Measurements from ENCODE around the gene DCHS2.

DNA sequence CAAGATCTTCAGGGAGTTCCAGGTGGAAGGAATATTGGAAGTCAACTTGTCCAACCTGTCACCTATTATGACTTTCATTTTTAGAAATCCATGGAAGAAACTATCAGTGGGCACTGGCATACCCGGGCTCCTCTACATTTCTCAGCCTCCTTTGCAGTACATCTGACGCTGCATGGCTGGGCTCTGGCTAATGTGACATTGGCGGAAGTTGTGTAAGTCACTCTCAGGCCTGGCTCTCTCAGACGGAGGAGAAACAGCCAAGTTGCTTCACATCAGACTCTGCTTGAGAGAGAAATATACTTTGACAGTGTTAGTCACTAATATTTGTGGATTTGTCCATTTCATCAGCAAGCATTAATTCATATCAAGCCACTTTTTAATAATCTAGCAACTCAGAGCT is 4.5 kb downstream of the DCHS2 start:
- TF ChIP-seq GTF2F1 (IDR thresholded peaks at IDR 0.05; ENCODE audit: borderline replicate concordance, low read depth, low read length) (no peak), CHD1 (IDR thresholded peaks at IDR 0.05; ENCODE audit: low read depth, low read length) (no peak), BRCA1 (IDR thresholded peaks at IDR 0.05; ENCODE audit: low read depth, low read length) (no peak), POLR2A (IDR thresholded peaks at IDR 0.05; ENCODE audit: control extremely low read depth in 1 of 2, low read depth in 2 of 2, low read length in 2 of 2) (no peak)
- TF ChIP-seq, protein P1, sequence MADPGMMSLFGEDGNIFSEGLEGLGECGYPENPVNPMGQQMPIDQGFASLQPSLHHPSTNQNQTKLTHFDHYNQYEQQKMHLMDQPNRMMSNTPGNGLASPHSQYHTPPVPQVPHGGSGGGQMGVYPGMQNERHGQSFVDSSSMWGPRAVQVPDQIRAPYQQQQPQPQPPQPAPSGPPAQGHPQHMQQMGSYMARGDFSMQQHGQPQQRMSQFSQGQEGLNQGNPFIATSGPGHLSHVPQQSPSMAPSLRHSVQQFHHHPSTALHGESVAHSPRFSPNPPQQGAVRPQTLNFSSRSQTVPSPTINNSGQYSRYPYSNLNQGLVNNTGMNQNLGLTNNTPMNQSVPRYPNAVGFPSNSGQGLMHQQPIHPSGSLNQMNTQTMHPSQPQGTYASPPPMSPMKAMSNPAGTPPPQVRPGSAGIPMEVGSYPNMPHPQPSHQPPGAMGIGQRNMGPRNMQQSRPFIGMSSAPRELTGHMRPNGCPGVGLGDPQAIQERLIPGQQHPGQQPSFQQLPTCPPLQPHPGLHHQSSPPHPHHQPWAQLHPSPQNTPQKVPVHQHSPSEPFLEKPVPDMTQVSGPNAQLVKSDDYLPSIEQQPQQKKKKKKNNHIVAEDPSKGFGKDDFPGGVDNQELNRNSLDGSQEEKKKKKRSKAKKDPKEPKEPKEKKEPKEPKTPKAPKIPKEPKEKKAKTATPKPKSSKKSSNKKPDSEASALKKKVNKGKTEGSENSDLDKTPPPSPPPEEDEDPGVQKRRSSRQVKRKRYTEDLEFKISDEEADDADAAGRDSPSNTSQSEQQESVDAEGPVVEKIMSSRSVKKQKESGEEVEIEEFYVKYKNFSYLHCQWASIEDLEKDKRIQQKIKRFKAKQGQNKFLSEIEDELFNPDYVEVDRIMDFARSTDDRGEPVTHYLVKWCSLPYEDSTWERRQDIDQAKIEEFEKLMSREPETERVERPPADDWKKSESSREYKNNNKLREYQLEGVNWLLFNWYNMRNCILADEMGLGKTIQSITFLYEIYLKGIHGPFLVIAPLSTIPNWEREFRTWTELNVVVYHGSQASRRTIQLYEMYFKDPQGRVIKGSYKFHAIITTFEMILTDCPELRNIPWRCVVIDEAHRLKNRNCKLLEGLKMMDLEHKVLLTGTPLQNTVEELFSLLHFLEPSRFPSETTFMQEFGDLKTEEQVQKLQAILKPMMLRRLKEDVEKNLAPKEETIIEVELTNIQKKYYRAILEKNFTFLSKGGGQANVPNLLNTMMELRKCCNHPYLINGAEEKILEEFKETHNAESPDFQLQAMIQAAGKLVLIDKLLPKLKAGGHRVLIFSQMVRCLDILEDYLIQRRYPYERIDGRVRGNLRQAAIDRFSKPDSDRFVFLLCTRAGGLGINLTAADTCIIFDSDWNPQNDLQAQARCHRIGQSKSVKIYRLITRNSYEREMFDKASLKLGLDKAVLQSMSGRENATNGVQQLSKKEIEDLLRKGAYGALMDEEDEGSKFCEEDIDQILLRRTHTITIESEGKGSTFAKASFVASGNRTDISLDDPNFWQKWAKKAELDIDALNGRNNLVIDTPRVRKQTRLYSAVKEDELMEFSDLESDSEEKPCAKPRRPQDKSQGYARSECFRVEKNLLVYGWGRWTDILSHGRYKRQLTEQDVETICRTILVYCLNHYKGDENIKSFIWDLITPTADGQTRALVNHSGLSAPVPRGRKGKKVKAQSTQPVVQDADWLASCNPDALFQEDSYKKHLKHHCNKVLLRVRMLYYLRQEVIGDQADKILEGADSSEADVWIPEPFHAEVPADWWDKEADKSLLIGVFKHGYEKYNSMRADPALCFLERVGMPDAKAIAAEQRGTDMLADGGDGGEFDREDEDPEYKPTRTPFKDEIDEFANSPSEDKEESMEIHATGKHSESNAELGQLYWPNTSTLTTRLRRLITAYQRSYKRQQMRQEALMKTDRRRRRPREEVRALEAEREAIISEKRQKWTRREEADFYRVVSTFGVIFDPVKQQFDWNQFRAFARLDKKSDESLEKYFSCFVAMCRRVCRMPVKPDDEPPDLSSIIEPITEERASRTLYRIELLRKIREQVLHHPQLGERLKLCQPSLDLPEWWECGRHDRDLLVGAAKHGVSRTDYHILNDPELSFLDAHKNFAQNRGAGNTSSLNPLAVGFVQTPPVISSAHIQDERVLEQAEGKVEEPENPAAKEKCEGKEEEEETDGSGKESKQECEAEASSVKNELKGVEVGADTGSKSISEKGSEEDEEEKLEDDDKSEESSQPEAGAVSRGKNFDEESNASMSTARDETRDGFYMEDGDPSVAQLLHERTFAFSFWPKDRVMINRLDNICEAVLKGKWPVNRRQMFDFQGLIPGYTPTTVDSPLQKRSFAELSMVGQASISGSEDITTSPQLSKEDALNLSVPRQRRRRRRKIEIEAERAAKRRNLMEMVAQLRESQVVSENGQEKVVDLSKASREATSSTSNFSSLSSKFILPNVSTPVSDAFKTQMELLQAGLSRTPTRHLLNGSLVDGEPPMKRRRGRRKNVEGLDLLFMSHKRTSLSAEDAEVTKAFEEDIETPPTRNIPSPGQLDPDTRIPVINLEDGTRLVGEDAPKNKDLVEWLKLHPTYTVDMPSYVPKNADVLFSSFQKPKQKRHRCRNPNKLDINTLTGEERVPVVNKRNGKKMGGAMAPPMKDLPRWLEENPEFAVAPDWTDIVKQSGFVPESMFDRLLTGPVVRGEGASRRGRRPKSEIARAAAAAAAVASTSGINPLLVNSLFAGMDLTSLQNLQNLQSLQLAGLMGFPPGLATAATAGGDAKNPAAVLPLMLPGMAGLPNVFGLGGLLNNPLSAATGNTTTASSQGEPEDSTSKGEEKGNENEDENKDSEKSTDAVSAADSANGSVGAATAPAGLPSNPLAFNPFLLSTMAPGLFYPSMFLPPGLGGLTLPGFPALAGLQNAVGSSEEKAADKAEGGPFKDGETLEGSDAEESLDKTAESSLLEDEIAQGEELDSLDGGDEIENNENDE (IDR thresholded peaks at IDR 0.05; ENCODE audit: insufficient replicate concordance, low read length), result no peak

All from H1 (cell line).